OCI-LY1 (cell line): ENCODE results near the gene KNCN.

ENCODE experiments used
- H2AFZ ChIP-seq: fragments of 200-600 bp; sonication (generic), shearing (Covaris generic); 2 replicates; pipeline ENCODE4 v1.6.0; 2014; ENCODE audit warnings: antibody characterized with exemption, mild to moderate bottlenecking, low read length
- H3F3A ChIP-seq: fragments of 200-600 bp; sonication (generic), shearing (Covaris generic); 2 replicates; pipeline ENCODE4 v1.6.0; 2014; ENCODE audit warnings: mild to moderate bottlenecking, antibody characterized with exemption, low read length, moderate library complexity; ENCODE audit not compliant: insufficient read depth
- H3K27ac ChIP-seq: fragments of 200-600 bp; sonication (generic); 2 replicates; pipeline ENCODE4 v1.5.1; 2014; ENCODE audit warnings: low read length, mixed run types, mild to moderate bottlenecking, low read depth; ENCODE audit not compliant: poor library complexity, severe bottlenecking
- H3K27me3 ChIP-seq: fragments of 200-600 bp; sonication (generic); 2 replicates; pipeline ENCODE4 v1.6.0; 2014; ENCODE audit warnings: antibody characterized with exemption, mild to moderate bottlenecking, low read length, moderate library complexity; ENCODE audit not compliant: insufficient read depth
- H3K36me3 ChIP-seq: fragments of 200-600 bp; sonication (generic); 2 replicates; pipeline ENCODE4 v1.6.1; 2014; ENCODE audit warnings: mild to moderate bottlenecking, antibody characterized with exemption, low read length, moderate library complexity, mixed read lengths; ENCODE audit not compliant: insufficient read depth
- H3K4me1 ChIP-seq: fragments of 200-600 bp; sonication (generic); 2 replicates; pipeline ENCODE4 v1.5.1; 2014; ENCODE audit warnings: mild to moderate bottlenecking, low read length, moderate library complexity; ENCODE audit not compliant: insufficient read depth, severe bottlenecking
- H3K4me2 ChIP-seq: fragments of 200-600 bp; sonication (generic), shearing (Covaris generic); 2 replicates; pipeline ENCODE4 v1.6.1; 2014; ENCODE audit warnings: low read length
- H3K4me3 ChIP-seq: fragments of 200-600 bp; sonication (generic); 2 replicates; pipeline ENCODE4 v1.5.1; 2014; ENCODE audit warnings: low read length, low read depth, mild to moderate bottlenecking, mixed read lengths; ENCODE audit not compliant: poor library complexity, severe bottlenecking
- H3K79me2 ChIP-seq: fragments of 200-600 bp; shearing (Covaris generic); 2 replicates; pipeline ENCODE4 v1.6.1; 2016; ENCODE audit warnings: mixed run types, low read length, mixed read lengths; ENCODE audit not compliant: insufficient read depth
- H3K9ac ChIP-seq: fragments of 200-600 bp; sonication (generic), shearing (Covaris generic); 2 replicates; pipeline ENCODE4 v1.6.1; 2014; ENCODE audit warnings: mild to moderate bottlenecking, low read length, mixed read lengths
- H3K9me2 ChIP-seq: fragments of 200-600 bp; sonication (generic), shearing (Covaris generic); 2 replicates; pipeline ENCODE4 v1.6.1; 2014; ENCODE audit warnings: low read depth, mild to moderate bottlenecking, low read length, mixed read lengths
- H3K9me3 ChIP-seq: fragments of 200-600 bp; shearing (Covaris generic); 2 replicates; pipeline ENCODE4 v1.6.1; 2014; ENCODE audit warnings: low read length, mixed read lengths
- H4K20me1 ChIP-seq: fragments of 200-600 bp; sonication (generic), shearing (Covaris generic); 2 replicates; pipeline ENCODE4 v1.6.0; 2016; ENCODE audit warnings: mild to moderate bottlenecking, low read length; ENCODE audit not compliant: insufficient read depth
- EZH2 ChIP-seq: fragments of 200-600 bp; sonication (generic), shearing (Covaris generic); IDR thresholded peaks from 2 replicates; pipeline ENCODE4 v1.8.0; 2017; ENCODE audit warnings: borderline replicate concordance, mixed run types, mild to moderate bottlenecking, antibody characterized with exemption, low read length, moderate library complexity, mixed read lengths
- TF ChIP-seq, protein P1 (sequence below): fragments of 200-600 bp; sonication (generic), shearing (Covaris generic); IDR thresholded peaks from 2 replicates; pipeline ENCODE4 v1.5.1; 2017; ENCODE audit warnings: mild to moderate bottlenecking, antibody characterized with exemption, low read length, moderate library complexity, mixed read lengths

The KNCN gene

DNA sequence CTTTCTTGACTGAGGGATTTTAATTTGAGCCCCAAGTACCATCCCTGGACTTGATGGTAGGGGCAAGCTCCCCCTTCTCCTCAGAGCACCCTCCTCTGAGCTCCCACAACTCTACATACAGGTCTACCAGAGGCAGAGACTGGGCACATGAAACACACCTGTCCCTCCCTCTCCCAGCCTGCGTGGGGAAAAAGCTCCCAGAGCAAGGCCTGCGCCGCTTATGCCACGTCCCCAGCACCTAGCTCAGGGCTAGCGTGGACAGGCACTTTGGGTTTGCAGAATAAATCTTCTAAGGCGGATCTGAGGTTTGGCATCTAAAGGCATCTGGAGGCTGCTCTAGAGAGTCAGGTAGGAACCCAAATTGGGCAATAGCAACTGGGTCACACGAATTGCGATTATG lies 7.5 kb upstream of the KNCN start:
- Histone ChIP-seq H2AFZ (no peak overlapping the region), H3K4me3 (no peak overlapping the region), H3K36me3 (no peaks in the 10 kb centered on the region), H3F3A (no peaks in the 10 kb centered on the region), H3K79me2 (no peaks in the 10 kb centered on the region), H3K9ac (no peak overlapping the region), H3K4me2 (no peak overlapping the region), H3K27me3 (no peaks in the 10 kb centered on the region), H3K27ac (no peak overlapping the region), H4K20me1 (no peaks in the 10 kb centered on the region), H3K4me1 (no peaks in the 10 kb centered on the region), H3K9me2 (no peaks in the 10 kb centered on the region), H3K9me3 (no peaks in the 10 kb centered on the region)
- no peak for TF ChIP-seq EZH2
- TF ChIP-seq, protein P1, sequence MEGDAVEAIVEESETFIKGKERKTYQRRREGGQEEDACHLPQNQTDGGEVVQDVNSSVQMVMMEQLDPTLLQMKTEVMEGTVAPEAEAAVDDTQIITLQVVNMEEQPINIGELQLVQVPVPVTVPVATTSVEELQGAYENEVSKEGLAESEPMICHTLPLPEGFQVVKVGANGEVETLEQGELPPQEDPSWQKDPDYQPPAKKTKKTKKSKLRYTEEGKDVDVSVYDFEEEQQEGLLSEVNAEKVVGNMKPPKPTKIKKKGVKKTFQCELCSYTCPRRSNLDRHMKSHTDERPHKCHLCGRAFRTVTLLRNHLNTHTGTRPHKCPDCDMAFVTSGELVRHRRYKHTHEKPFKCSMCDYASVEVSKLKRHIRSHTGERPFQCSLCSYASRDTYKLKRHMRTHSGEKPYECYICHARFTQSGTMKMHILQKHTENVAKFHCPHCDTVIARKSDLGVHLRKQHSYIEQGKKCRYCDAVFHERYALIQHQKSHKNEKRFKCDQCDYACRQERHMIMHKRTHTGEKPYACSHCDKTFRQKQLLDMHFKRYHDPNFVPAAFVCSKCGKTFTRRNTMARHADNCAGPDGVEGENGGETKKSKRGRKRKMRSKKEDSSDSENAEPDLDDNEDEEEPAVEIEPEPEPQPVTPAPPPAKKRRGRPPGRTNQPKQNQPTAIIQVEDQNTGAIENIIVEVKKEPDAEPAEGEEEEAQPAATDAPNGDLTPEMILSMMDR, result no peak

DNA sequence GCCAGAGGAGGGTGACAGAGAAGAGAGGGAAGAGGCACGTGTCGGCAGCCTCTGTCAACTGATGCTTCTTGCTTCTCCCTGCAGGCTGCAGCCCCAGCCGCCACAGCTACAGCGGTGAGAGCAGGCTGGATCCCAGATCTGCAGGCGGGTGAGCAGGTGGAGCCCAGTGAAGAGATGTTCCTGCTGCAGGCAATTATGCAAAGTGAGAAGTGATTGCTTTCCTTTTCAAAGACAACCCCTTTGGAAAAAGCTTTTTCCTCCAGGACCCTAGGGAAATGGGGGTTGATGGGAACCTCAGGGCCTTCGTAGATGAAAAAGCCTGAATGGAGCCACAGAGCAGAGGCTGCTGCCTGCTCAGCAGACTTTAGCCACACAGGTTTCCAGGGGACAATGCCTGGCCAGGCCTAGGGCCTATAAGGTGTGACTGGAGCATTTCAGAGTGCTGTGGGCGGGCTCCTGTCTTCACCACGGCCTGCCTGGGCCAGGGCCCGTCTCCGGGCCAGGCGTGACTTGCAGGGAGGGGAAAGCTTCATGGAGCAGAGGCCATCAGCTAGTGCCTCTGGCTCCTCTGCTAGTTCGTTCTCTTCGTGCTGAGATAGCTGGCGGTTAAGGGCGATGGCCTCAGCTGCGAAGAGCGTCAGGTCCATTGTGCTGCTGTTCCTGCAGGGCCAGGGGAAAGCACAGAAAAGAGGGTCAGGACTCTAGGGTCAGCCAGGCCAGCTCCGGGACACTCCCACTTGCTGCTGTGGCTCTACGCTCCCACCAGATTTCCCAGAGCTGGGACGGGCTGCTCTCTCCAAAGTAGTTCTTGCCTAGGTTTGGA lies 6.9 kb upstream of the KNCN start:
- no peak overlapping the region for H3K27ac ChIP-seq
- H3K9me3 ChIP-seq, result no peaks in the 10 kb centered on the region
- no peak for TF ChIP-seq EZH2
- TF ChIP-seq, protein P1, result no peak
- no peak overlapping the region for H2AFZ ChIP-seq
- H3K9me2 ChIP-seq, result no peaks in the 10 kb centered on the region
- no peak overlapping the region for H3K9ac ChIP-seq
- H3K36me3 ChIP-seq, result no peaks in the 10 kb centered on the region
- no peak overlapping the region for H3K4me2 ChIP-seq
- H3F3A ChIP-seq, result no peaks in the 10 kb centered on the region
- H3K27me3 ChIP-seq, result no peaks in the 10 kb centered on the region
- no peaks in the 10 kb centered on the region for H4K20me1 ChIP-seq
- no peaks in the 10 kb centered on the region for H3K4me1 ChIP-seq
- H3K4me3 ChIP-seq, result no peak overlapping the region
- H3K79me2 ChIP-seq, result no peaks in the 10 kb centered on the region

DNA sequence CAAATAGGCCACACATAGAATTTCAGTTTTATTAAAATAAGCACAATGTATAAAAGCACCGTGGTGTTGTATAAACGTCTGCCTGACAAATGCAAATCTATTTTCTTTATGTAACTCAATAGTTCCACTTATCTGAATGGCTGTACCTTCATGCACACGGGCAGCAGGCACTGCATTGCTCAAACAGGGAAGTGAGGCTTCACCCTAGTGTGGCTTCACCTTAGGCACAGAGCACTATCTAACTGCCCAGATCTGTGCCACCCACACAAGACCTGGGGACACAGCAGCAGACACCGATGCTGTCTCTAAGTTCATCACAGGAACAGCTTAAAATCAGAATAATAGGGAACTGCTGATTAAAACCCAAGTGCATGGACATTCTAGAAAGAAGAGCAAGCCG lies 6.0 kb upstream of the KNCN start:
- no peaks in the 10 kb centered on the region for H3K9me2 ChIP-seq
- no peak for TF ChIP-seq EZH2
- TF ChIP-seq, protein P1, result no peak
- no peaks in the 10 kb centered on the region for H4K20me1 ChIP-seq
- no peak overlapping the region for H3K9ac ChIP-seq
- H3K27me3 ChIP-seq, result no peaks in the 10 kb centered on the region
- no peaks in the 10 kb centered on the region for H3K4me1 ChIP-seq
- no peak overlapping the region for H3K27ac ChIP-seq
- H3K4me2 ChIP-seq, result no peak overlapping the region
- no peaks in the 10 kb centered on the region for H3K79me2 ChIP-seq
- no peak overlapping the region for H3K4me3 ChIP-seq
- no peaks in the 10 kb centered on the region for H3K9me3 ChIP-seq
- H3K36me3 ChIP-seq, result no peaks in the 10 kb centered on the region
- H3F3A ChIP-seq, result no peaks in the 10 kb centered on the region
- no peak overlapping the region for H2AFZ ChIP-seq
